ENCODE data around the gene CLCNKA.

Gene CLCNKA

DNA sequence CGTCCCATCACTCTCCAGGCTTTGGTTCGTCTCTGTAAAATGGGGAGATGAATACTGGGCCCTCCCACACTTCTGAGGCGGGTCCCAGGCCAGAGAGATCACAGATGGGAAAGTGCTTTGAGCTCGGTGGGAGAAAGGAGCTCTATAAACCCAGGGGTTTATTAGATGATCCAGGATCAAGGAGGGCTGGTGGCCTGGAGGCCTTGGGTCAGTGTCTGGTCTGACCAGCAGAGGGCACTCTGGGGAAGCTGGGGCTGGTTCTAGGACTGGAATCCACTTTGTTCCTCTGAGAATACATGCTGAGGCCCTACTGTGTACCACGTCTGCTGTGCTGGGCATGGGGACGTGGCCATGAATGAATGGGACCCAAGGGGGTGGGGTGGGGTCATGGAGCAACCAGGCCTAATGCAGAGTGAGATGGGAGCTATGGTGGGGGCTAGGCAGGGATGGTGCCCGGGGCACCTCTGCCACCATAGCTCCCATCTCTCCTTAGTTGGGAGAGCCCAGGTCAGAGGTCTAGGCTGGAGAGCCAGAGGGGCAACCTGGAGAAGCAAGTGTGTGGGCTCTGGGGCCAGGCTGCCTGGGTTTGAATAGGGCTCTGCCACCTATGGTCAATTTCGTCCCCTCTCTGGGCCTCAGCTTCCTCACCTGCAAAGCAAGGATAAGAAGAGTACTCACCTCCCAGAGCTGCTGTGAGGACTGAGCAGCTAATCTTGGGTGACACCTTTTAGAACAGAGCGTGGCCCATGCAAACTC lies 60.6 kb downstream of the CLCNKA start:
- ATAC-seq: no peak

DNA sequence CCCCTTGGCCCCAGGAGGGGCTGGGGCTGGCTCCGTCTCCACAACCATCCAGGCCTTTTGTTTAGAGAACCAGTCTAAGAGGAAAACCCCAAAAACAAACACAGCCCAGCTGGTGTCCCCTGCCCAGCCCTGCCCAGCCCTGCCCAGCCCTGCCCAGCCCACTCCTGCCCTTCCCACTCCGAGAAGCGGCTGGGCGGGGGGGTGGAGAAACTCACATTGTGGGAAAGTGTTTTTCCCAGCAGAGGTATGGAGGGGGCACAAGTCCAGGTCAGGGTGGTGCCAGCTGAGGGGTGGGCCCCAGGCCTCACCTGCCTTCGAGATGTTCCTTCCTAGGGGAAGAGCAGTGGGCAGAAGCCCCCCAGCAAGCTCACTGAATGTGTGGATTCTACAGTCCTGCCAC lies 61.6 kb downstream of the CLCNKA start:
- no peak for ATAC-seq

Measured in activated CD4-positive, CD25-positive, alpha-beta regulatory T cell treated with anti-CD3 and anti-CD28 coated beads, Interleukin-2, amount 50 U/mL, for 24 hours (primary cell).